IPS-NIHi11 (cell line): ENCODE results near the gene SLC7A6.
A peak's percentile ranks its signal among the peaks of the same experiment; 100 is the strongest.

ENCODE experiments used
- DNase-seq: peaks from one replicate; pipeline ENCODE4 v3.0.0; 2012; ENCODE audit warnings: mixed read lengths, low spot score

Gene SLC7A6

GRCh38 chr16:68264128-68265077, at the start of gene SLC7A6:
SLC7A6 (plus strand) TSS chr16:68264526; CDS start chr16:68274727, 10,201 bp downstream.
- DNase-seq: peak; percentile 92

- no peak for DNase-seq
Measured at GRCh38 chr16:68214726-68215125, 49.6 kb upstream of the SLC7A6 start.

GRCh38 chr16:68215302-68215701, 49.0 kb upstream of the SLC7A6 start:
- no peak for DNase-seq

GRCh38 chr16:68216240-68216639, 48.1 kb upstream of the SLC7A6 start:
- DNase-seq: no peak

- no peak for DNase-seq
Measured at GRCh38 chr16:68217506-68217905, 46.8 kb upstream of the SLC7A6 start.

- no peak for DNase-seq
Measured at GRCh38 chr16:68219725-68220351, 44.5 kb upstream of the SLC7A6 start.

- no peak for DNase-seq
Measured at GRCh38 chr16:68223072-68223471, 41.3 kb upstream of the SLC7A6 start.

GRCh38 chr16:68226116-68226515, 38.2 kb upstream of the SLC7A6 start:
- DNase-seq: no peak

- DNase-seq: no peak
Measured at GRCh38 chr16:68227183-68227793, 37.0 kb upstream of the SLC7A6 start.

- no peak for DNase-seq
Measured at GRCh38 chr16:68227850-68228553, 36.3 kb upstream of the SLC7A6 start.

GRCh38 chr16:68228652-68229051, 35.7 kb upstream of the SLC7A6 start:
- DNase-seq: no peak

- DNase-seq: peak; percentile 75
Measured at GRCh38 chr16:68229431-68230175, 34.7 kb upstream of the SLC7A6 start.

- no peak for DNase-seq
Measured at GRCh38 chr16:68230176-68230571, 34.2 kb upstream of the SLC7A6 start.

- DNase-seq: no peak
Measured at GRCh38 chr16:68230956-68231355, 33.4 kb upstream of the SLC7A6 start.

GRCh38 chr16:68231384-68232136, 32.8 kb upstream of the SLC7A6 start:
- no peak for DNase-seq

- no peak for DNase-seq
Measured at GRCh38 chr16:68232335-68232734, 32.0 kb upstream of the SLC7A6 start.

- no peak for DNase-seq
Measured at GRCh38 chr16:68233085-68233834, 31.1 kb upstream of the SLC7A6 start.

GRCh38 chr16:68233835-68234187, 30.5 kb upstream of the SLC7A6 start:
- no peak for DNase-seq

GRCh38 chr16:68234188-68235107, 29.9 kb upstream of the SLC7A6 start:
- peak; percentile 43 for DNase-seq
